Transverse colon (tissue), 4 donors: ENCODE data around the gene MGAT5. TPM values are rescaled to one million over a fixed set of nuclear protein-coding genes. Genes with fewer than 3 reads are reported as not detected.

Experiments used
- DNase-seq: peaks from one replicate; pipeline ENCODE4 v3.0.0-alpha.2; 2019
- H3K27ac ChIP-seq, 4 donors: fragments of 200-600 bp; sonication (generic); 2 replicates each; pipeline ENCODE4 v1.5.1; 2016 to 2018; ENCODE audit warnings: inconsistent platforms in 4 of 4
- H3K27me3 ChIP-seq: fragments of 200-600 bp; sonication (generic); 2 replicates; pipeline ENCODE4 v1.5.1; 2017; ENCODE audit warnings: inconsistent platforms
- H3K36me3 ChIP-seq, 4 donors: fragments of 200-600 bp; sonication (generic); 2 replicates each; pipeline ENCODE4 v1.5.1; 2017 to 2019; ENCODE audit warnings: inconsistent platforms in 4 of 4
- H3K4me1 ChIP-seq, 4 donors: fragments of 200-600 bp; sonication (generic); 2 replicates each; pipeline ENCODE4 v1.5.1; 2017 to 2020; ENCODE audit warnings: inconsistent platforms in 4 of 4
- H3K4me3 ChIP-seq, 4 donors: fragments of 200-600 bp; sonication (generic); 1 replicate in 1 of 4; 2 replicates in 3 of 4; pipeline versions ENCODE4 v1.5.1 to v1.6.1; 2017 to 2019; ENCODE audit warnings: inconsistent platforms in 4 of 4
- H3K9me3 ChIP-seq, 2 donors: fragments of 200-600 bp; sonication (generic); 2 replicates each; pipeline ENCODE4 v1.5.1; 2017 to 2019; ENCODE audit warnings: inconsistent platforms in 2 of 2
- CTCF ChIP-seq, 5 experiments: fragments of 200-600 bp in 3 of 5; fragments of 450-650 bp in 2 of 5; sonication (generic) in 3 of 5; IDR thresholded peaks; 1 replicate in 2 of 5; 2 replicates in 3 of 5; pipeline ENCODE4 v1.5.1; 2016 to 2017; ENCODE audit warnings: antibody characterized with exemption in 5 of 5, inconsistent platforms in 3 of 5, mild to moderate bottlenecking in 2 of 5, moderate library complexity in 1 of 5
- EP300 ChIP-seq: sonication (generic); formaldehyde crosslinking; IDR thresholded peaks from one replicate; pipeline ENCODE4 v1.6.1; 2017; ENCODE audit warnings: antibody characterized with exemption, low read depth
- POLR2A ChIP-seq: fragments of 450-650 bp; IDR thresholded peaks from one replicate; pipeline ENCODE4 v1.6.1; 2016; ENCODE audit warnings: antibody characterized with exemption, mild to moderate bottlenecking, moderate library complexity
- POLR2AphosphoS5 ChIP-seq, 3 donors: sonication (generic); formaldehyde crosslinking; IDR thresholded peaks; one replicate each; pipeline ENCODE4 v1.6.1; 2016; ENCODE audit warnings: antibody characterized with exemption in 3 of 3
- WGBS, 2 donors: methylation state at CpG; one replicate each; pipeline ENCODE4 v1.1.5; 2018; ENCODE audit warnings: low coverage in 1 of 2; 5-methylcytosine and 5-hydroxymethylcytosine counted together
- in situ Hi-C, 4 donors: fragments of 200-750 bp; cut with MboI; loops; one replicate each; pipeline versions ENCODE4 v1.15.0 to v1.15.1; 2017; ENCODE audit warnings: low sequenced_read_pairs in 3 of 4, low pct_ligation_motif_present in 1 of 4, low pct_unique_long_range_greater_than_20kb in 1 of 4
- intact Hi-C: fragments of 100-400 bp; cut with DNase I; formaldehyde crosslinking; loops from one replicate; pipeline ENCODE4 v1.15.1; 2023; ENCODE audit warnings: low total_unique reads
- total RNA-seq, 4 donors: library from RNA; depleted of rRNA; stranded (reverse); fragments of >200 nt; gene quantifications; one replicate each; pipeline ENCODE4 v1.1.0, GENCODE V29; 2016

MGAT5 gene
- total RNA-seq, 4 donors from 2014 or later: 23.6 to 67.6 (median 55.2) TPM

GRCh38 chr2:134454426-134454825 lies 200.6 kb downstream of the MGAT5 start:
- in situ Hi-C loops: loop anchor here in 3 of 4 donors (25.0 kb wide), 1 partner anchor 433 kb away; no protein-coding TSS in a partner anchor

GRCh38 chr2:134454931-134455330 lies 201.1 kb downstream of the MGAT5 start:
- TF ChIP-seq POLR2AphosphoS5 (IDR thresholded peaks at IDR 0.05): no peak
- TF ChIP-seq POLR2A: no peak
- TF ChIP-seq CTCF (IDR thresholded peaks at IDR 0.05): no peak
- no peak for TF ChIP-seq EP300
- no peaks in the 10 kb centered on the region for H3K4me1 ChIP-seq
- no peak for DNase-seq
- intact Hi-C loops: no loop called here
- no peaks in the 10 kb centered on the region for H3K9me3 ChIP-seq
- no peaks in the 10 kb centered on the region for H3K27me3 ChIP-seq
- WGBS, 2 donors: 76 to 97% methylated on average over 5 to 6 of the region's 6 CpGs
- no peak overlapping the region for H3K4me3 ChIP-seq
- H3K36me3 ChIP-seq: no peaks in the 10 kb centered on the region
- in situ Hi-C loops: loop anchor here in 3 of 4 donors (25.0 kb wide), 1 partner anchor 432 kb away; no protein-coding TSS in a partner anchor
- H3K27ac ChIP-seq: no peak overlapping the region

More at GRCh38 chr2:134454426-134454825, 200.6 kb downstream of the MGAT5 start:
- H3K27ac ChIP-seq: no peak overlapping the region
- H3K27me3 ChIP-seq: no peaks in the 10 kb centered on the region
- no peaks in the 10 kb centered on the region for H3K9me3 ChIP-seq
- H3K4me3 ChIP-seq: no peak overlapping the region
- intact Hi-C loops: no loop called here
- H3K4me1 ChIP-seq: no peaks in the 10 kb centered on the region
- no peak for DNase-seq
- no peak for TF ChIP-seq POLR2AphosphoS5 (IDR thresholded peaks at IDR 0.05)
- no peak for TF ChIP-seq EP300
- no peak for TF ChIP-seq POLR2A
- no peak for TF ChIP-seq CTCF (IDR thresholded peaks at IDR 0.05)
- 83 to 84% methylated on average over 5 to 8 of the region's 8 CpGs for WGBS, 2 donors
- peaks cover 0 to under 1% (median 0%) of the 10 kb centered on the region in 4 donors for H3K36me3 ChIP-seq

GRCh38 chr2:134455426-134455825 lies 201.6 kb downstream of the MGAT5 start:
- no peak for DNase-seq
- TF ChIP-seq POLR2AphosphoS5 (IDR thresholded peaks at IDR 0.05) (no peak), CTCF (IDR thresholded peaks at IDR 0.05) (no peak), POLR2A (no peak), EP300 (no peak)
- WGBS, 2 donors: 91% methylated on average over 8 of the region's 10 CpGs; no CpG with 5 or more reads in 1 of the 2 donors
- Histone ChIP-seq H3K4me3 (no peak overlapping the region), H3K9me3 (no peaks in the 10 kb centered on the region), H3K36me3 (no peaks in the 10 kb centered on the region), H3K4me1 (no peaks in the 10 kb centered on the region), H3K27ac (no peak overlapping the region), H3K27me3 (no peaks in the 10 kb centered on the region)
- intact Hi-C loops: no loop called here
- in situ Hi-C loops: loop anchor here in 3 of 4 donors (25.0 kb wide), 1 partner anchor 432 kb away; no protein-coding TSS in a partner anchor

GRCh38 chr2:134457353-134457752 lies 203.5 kb downstream of the MGAT5 start:
- intact Hi-C loops: no loop called here
- TF ChIP-seq CTCF (IDR thresholded peaks at IDR 0.05) (no peak), POLR2A (no peak), POLR2AphosphoS5 (IDR thresholded peaks at IDR 0.05) (no peak)
- Histone ChIP-seq H3K4me1 (no peaks in the 10 kb centered on the region), H3K27me3 (no peaks in the 10 kb centered on the region), H3K9me3 (no peaks in the 10 kb centered on the region), H3K4me3 (no peak overlapping the region), H3K27ac (no peak overlapping the region), H3K36me3 (no peaks in the 10 kb centered on the region)
- in situ Hi-C loops: loop anchor here in 3 of 4 donors (25.0 kb wide), 1 partner anchor 430 kb away; no protein-coding TSS in a partner anchor
- WGBS, 2 donors: 95 to 96% methylated on average over 4 to 7 of the region's 7 CpGs
- DNase-seq: no peak
